ENCODE measurements around the gene RGS9BP. TPM values are rescaled to one million over a fixed set of nuclear protein-coding genes. Genes with fewer than 3 reads are reported as not detected.

RGS9BP gene
- total RNA-seq, 1 experiment from 2014 or later = 0.75 TPM

- Histone ChIP-seq H3K4me1 (peaks cover 15% of the 10 kb centered on the region), H3K27me3 (replicated peaks; ENCODE audit: control insufficient read depth, insufficient read depth, low read length) (no peaks in the 10 kb centered on the region), H3K4me3 (ENCODE audit: low read depth, low read length) (peak within 1 kb of the TSS; percentile 90), H3K9me3 (no peaks in the 10 kb centered on the region), H3K36me3 (ENCODE audit: control insufficient read depth, insufficient read depth, low read length) (0 out of 2 replicates have a peak, but pooled peaks cover 2% of the 10 kb centered on the region)
- H3K27me3 Mint-ChIP-seq (ENCODE audit: insufficient read depth, unreplicated experiment) = no peaks in the 10 kb centered on the region
- peaks cover 18% of the 10 kb centered on the region for H3K36me3 Mint-ChIP-seq (ENCODE audit: insufficient read depth, unreplicated experiment)
- no TSS peak for BruUV-seq (replicated peaks)
- no peak for TF ChIP-seq CTCF (IDR thresholded peaks at IDR 0.05; ENCODE audit: insufficient read depth in 1 of 2, low read depth in 1 of 2, low read length in 1 of 2, severe bottlenecking in 1 of 2, unreplicated experiment in 1 of 2)
- peak within 1 kb of the TSS; percentile 90 for H3K4me3 Mint-ChIP-seq (ENCODE audit: unreplicated experiment)
- POLR2A ChIA-PET = interaction anchor here (1.5 kb wide), 1 partner anchor 17 kb away, joined by 5 read pairs; the partner anchor contains the start of gene NUDT19
- intact Hi-C loops (cut with micrococcal nuclease; ENCODE audit: unreplicated experiment) = loop anchor here (1.0 to 10.0 kb wide), 3 partner anchors 16 to 270 kb away; partner anchors contain the start of genes DPY19L3 and NUDT19
- peak; percentile 98 to 99 for DNase-seq
- H3K4me1 Mint-ChIP-seq (ENCODE audit: low read depth, unreplicated experiment) = peaks cover 32% of the 10 kb centered on the region
- CTCF ChIA-PET = no interaction called here
- H3K27ac Mint-ChIP-seq (ENCODE audit: unreplicated experiment) = peak within 1 kb of the TSS; percentile 75
- no peaks in the 10 kb centered on the region for H3K9me3 Mint-ChIP-seq (ENCODE audit: unreplicated experiment)
Measured at GRCh38 chr19:32674931-32675719, 523 bp upstream of the RGS9BP start, which contains the start of gene ANKRD27. Gene ANKRD27, minus strand, starts transcription at chr19:32675180. Its CDS starts 16,165 bp downstream, at chr19:32659015.

GRCh38 chr19:32676186-32676894 lies 692 bp downstream of the RGS9BP start:
- H3K4me1 ChIP-seq = peaks cover 7% of the 10 kb centered on the region; the same call in 1 of the 2 replicates
- H3K4me3 Mint-ChIP-seq (ENCODE audit: unreplicated experiment) = peak overlapping the region; percentile 90
- ChIA-PET CTCF (interaction anchor here (1.0 kb wide), 1 partner anchor 27 kb away, joined by 5 read pairs; no protein-coding TSS in a partner anchor), POLR2A (interaction anchor here (1.5 kb wide), 1 partner anchor 15 kb away, joined by 5 read pairs; the partner anchor contains the start of gene NUDT19)
- H3K9me3 Mint-ChIP-seq (ENCODE audit: unreplicated experiment) = no peaks in the 10 kb centered on the region
- H3K4me1 Mint-ChIP-seq (ENCODE audit: low read depth, unreplicated experiment) = peaks cover 30% of the 10 kb centered on the region
- H3K9me3 ChIP-seq = no peaks in the 10 kb centered on the region
- peaks cover 15% of the 10 kb centered on the region for H3K36me3 Mint-ChIP-seq (ENCODE audit: insufficient read depth, unreplicated experiment)
- 0 out of 2 replicates have a peak, but pooled peaks cover 2% of the 10 kb centered on the region for H3K36me3 ChIP-seq (ENCODE audit: control insufficient read depth, insufficient read depth, low read length)
- no peaks in the 10 kb centered on the region for H3K27me3 ChIP-seq (replicated peaks; ENCODE audit: control insufficient read depth, insufficient read depth, low read length)
- H3K27ac Mint-ChIP-seq (ENCODE audit: unreplicated experiment) = no peak overlapping the region
- peak overlapping the region; percentile 90 for H3K4me3 ChIP-seq (ENCODE audit: low read depth, low read length)
- TF ChIP-seq CTCF (IDR thresholded peaks at IDR 0.05; ENCODE audit: insufficient read depth in 1 of 2, low read depth in 1 of 2, low read length in 1 of 2, severe bottlenecking in 1 of 2, unreplicated experiment in 1 of 2) = peak in 1 of 2 experiments; percentile 12
- BruUV-seq (replicated peaks) = no TSS peak
- DNase-seq = peak; percentile 46 to 60
- intact Hi-C loops (cut with micrococcal nuclease; ENCODE audit: unreplicated experiment) = loop anchor here (10.0 kb wide), 2 partner anchors 82 to 272 kb away; partner anchors contain the start of gene DPY19L3
- H3K27me3 Mint-ChIP-seq (ENCODE audit: insufficient read depth, unreplicated experiment) = no peaks in the 10 kb centered on the region

GRCh38 chr19:32676895-32677359 lies 1.3 kb downstream of the RGS9BP start:
- Mint-ChIP-seq H3K27me3 (ENCODE audit: insufficient read depth, unreplicated experiment) (no peaks in the 10 kb centered on the region), H3K27ac (ENCODE audit: unreplicated experiment) (no peak overlapping the region)
- BruUV-seq (replicated peaks) = no TSS peak

More at GRCh38 chr19:32676895-32677359, 1.3 kb downstream of the RGS9BP start:
- DNase-seq = no peak
- TF ChIP-seq CTCF (IDR thresholded peaks at IDR 0.05; ENCODE audit: insufficient read depth in 1 of 2, low read depth in 1 of 2, low read length in 1 of 2, severe bottlenecking in 1 of 2, unreplicated experiment in 1 of 2) = no peak
- Histone ChIP-seq H3K4me3 (ENCODE audit: low read depth, low read length) (peak overlapping the region; percentile 90), H3K36me3 (ENCODE audit: control insufficient read depth, insufficient read depth, low read length) (0 out of 2 replicates have a peak, but pooled peaks cover 2% of the 10 kb centered on the region), H3K9me3 (no peaks in the 10 kb centered on the region), H3K4me1 (peaks cover 7% of the 10 kb centered on the region; the same call in 1 of the 2 replicates), H3K27me3 (replicated peaks; ENCODE audit: control insufficient read depth, insufficient read depth, low read length) (no peaks in the 10 kb centered on the region)
- Mint-ChIP-seq H3K4me1 (ENCODE audit: low read depth, unreplicated experiment) (peaks cover 30% of the 10 kb centered on the region), H3K36me3 (ENCODE audit: insufficient read depth, unreplicated experiment) (peaks cover 15% of the 10 kb centered on the region), H3K9me3 (ENCODE audit: unreplicated experiment) (no peaks in the 10 kb centered on the region), H3K4me3 (ENCODE audit: unreplicated experiment) (peak overlapping the region; percentile 90)
- intact Hi-C loops (cut with micrococcal nuclease; ENCODE audit: unreplicated experiment) = loop anchor here (10.0 kb wide), 2 partner anchors 82 to 272 kb away; partner anchors contain the start of gene DPY19L3
- ChIA-PET CTCF (interaction anchor here (1.0 to 1.6 kb wide), 2 partner anchors 28 to 77 kb away, joined by 5 read pairs; no protein-coding TSS in a partner anchor), POLR2A (no interaction called here)

Data from Caco-2 (cell line).